VCaP (cell line): ENCODE measurements around the gene NCK2.

ENCODE experiments used
- H3K27ac ChIP-seq: fragments of 450-650 bp; 2 replicates; pipeline ENCODE4 v1.5.1; 2017
- TF ChIP-seq, protein P1 (sequence below): fragments of 450-650 bp; conservative IDR thresholded peaks from 2 replicates; pipeline ENCODE4 v1.5.1; 2017; ENCODE audit warnings: mild to moderate bottlenecking, moderate library complexity

Gene NCK2

DNA sequence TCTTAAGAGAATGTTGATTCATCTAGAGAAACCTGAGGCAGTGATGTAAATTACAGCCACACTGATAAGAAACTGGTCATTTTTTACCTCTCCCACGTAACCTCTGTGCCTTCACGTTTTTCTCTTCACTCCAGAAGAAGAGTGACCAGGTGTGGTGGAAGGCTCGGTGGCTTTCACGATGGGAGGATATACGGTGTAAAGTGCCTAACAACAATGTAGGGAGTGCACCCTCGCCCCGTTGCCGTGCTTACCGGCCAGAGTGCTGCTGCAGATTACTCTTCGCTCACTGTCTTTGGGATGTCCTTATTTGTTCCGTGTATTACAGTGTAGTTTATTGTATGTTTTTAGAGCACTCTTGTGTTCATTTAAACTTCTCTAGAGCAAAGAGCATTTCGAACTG lies 46.5 kb downstream of the NCK2 start:
- TF ChIP-seq, protein P1, sequence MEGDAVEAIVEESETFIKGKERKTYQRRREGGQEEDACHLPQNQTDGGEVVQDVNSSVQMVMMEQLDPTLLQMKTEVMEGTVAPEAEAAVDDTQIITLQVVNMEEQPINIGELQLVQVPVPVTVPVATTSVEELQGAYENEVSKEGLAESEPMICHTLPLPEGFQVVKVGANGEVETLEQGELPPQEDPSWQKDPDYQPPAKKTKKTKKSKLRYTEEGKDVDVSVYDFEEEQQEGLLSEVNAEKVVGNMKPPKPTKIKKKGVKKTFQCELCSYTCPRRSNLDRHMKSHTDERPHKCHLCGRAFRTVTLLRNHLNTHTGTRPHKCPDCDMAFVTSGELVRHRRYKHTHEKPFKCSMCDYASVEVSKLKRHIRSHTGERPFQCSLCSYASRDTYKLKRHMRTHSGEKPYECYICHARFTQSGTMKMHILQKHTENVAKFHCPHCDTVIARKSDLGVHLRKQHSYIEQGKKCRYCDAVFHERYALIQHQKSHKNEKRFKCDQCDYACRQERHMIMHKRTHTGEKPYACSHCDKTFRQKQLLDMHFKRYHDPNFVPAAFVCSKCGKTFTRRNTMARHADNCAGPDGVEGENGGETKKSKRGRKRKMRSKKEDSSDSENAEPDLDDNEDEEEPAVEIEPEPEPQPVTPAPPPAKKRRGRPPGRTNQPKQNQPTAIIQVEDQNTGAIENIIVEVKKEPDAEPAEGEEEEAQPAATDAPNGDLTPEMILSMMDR, result no peak
- no peak overlapping the region for H3K27ac ChIP-seq

DNA sequence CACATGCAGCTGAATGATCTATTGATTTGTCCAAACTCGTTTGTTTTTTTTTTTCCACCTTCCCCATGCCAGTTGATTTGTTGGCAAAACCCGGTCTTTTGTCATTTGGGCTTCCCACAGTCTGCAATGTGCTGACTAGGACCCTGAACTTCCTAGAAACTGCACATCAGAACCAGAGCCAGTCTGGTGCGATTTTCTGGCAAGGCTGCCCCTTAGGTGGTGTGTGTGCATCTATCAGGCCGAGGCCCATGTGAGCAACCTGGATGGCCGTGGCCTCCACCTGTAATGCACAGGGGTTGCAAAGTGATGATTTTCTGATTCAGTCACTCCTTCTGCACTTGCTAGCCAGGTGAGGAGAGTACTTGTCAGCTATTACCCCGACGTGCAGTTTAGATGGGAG lies 47.8 kb downstream of the NCK2 start:
- TF ChIP-seq, protein P1, result no peak
- H3K27ac ChIP-seq, result no peak overlapping the region

DNA sequence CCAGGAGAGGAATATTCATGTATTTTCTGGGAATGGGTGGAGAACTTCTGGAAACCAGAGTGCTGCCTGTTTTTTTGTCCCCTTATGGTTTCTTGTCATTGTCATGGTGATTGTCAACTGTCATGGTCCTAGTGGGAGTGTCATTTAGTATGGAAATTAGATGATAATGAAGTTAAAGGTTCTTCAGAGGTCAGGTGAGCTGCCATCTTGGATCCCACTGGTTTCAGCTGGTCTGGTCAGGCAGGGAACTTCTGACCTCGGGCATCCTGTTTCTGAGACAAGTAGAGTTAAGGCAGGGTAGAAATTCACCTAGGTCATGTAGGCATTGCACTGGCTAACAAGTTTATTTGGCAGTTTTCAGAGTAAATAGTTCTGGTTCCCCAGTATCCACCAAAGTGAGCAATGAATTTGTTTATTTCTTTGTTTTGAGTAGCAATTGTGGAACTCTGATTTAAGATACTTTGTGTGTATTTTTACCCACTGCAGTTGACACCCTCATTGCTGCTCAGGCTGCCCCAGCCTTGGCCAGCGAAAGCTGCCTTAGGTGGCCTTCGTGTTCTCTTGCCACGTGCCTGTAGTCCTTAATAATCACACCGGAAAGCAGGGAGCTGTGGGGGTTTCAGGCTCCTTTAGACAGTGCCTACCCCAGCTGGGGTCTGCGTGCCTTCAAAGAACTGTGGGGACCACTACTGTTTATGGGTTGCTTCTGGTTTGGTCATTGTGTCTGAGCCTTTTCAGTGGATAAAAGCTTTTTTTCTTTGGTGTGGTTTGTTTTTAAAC lies 48.7 kb downstream of the NCK2 start:
- no peak overlapping the region for H3K27ac ChIP-seq
- TF ChIP-seq, protein P1, result no peak

DNA sequence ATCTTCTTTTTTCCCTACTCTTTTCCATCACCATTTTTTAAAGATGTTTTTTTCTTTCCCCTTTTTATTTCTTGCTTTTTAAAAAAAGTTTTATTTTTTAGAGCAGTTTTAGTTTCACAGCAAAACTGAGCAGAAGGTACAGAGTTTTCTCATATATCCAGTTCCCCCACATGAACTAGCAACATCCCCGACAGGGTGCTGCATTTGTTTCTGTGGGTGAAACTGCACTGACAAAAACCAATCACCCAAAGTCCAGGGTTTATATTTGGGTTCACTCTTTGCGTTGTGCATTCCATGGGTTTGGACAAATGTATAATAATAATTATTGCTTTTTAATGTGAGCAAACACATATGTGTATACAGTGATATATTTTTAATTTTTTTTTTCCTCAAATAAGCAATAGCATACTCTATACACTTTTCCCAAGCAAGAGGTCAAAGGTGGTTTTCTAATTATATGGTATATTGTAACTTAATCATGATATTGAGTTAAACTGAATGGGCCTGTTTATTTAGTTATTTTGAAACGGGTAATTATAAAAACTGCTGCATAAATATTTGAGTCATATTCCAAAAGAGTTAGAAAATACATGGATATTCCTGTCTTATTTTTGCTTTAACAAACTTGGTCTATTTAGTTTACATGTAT lies 50.3 kb downstream of the NCK2 start:
- no peak overlapping the region for H3K27ac ChIP-seq
- TF ChIP-seq, protein P1, result no peak

DNA sequence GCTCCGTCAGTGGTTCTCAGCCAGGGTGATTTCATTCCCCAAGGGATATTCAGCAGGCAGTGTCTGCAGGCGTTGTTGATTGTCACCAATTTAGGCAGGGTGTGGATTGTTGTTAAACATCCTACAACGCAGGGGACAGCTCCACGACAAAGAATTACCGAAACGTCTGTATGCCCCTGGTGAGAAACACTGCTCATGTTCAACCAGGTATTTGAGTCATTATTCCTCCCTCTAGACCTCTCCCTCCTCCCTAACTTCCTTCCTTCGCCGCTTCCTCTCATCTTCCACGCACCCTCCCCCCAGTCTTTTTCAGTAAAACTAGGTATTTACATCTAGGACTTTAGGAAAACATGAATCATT lies 50.8 kb downstream of the NCK2 start:
- TF ChIP-seq, protein P1, result no peak
- no peak overlapping the region for H3K27ac ChIP-seq

DNA sequence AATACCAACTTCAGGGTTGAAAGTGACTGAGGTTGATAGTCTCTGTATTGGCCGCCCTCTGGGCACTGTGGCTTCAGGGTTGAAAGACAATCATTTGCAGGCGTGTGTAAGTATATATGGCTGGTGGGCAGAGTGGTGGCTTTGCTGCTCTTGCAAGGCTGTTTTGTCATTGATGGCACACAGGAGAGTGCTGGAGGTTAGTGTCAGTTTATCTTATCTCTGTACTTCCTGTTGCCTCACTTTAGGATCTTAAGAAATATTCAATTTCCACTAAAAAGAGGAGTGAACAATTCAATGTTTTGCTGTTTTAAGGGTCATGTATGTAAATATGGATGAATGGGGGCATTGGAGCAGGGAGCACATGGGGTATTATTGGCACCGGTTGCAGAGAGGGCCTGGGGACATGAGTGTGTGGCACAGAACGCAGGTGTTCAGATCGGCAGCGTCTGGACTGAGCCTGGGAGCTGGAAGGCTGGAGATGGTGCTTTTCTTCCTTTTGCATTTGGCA lies 51.5 kb downstream of the NCK2 start:
- H3K27ac ChIP-seq, result no peak overlapping the region
- TF ChIP-seq, protein P1, result no peak

DNA sequence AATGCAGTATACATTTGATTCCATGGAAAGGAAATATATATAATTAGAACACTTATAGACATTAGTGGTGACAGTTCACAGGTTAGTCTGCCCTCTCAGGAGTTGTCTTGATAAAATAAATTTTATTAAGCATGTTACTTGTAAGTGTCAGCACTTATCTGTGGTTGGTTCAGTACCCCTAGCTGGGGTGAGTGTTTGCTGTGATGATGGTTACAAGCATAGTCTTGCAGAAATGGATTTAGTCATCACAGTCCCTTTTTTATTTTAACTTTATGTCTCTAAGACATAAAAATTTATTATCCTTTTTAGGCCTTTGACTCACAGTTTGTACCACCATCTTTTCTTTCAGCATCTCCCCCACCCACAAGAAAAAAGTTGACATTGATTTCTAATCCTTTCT lies 52.1 kb downstream of the NCK2 start:
- H3K27ac ChIP-seq, result no peak overlapping the region

More for the DNA sequence above, 52.1 kb downstream of the NCK2 start:
- TF ChIP-seq, protein P1, result no peak
